Measurements from ENCODE around the gene CFLAR. TPM values are rescaled to one million over a fixed set of nuclear protein-coding genes. Genes with fewer than 3 reads are reported as not detected.

Gene CFLAR
- total and polyA plus RNA-seq, 2 of the 13 experiments (the other 11 are each of a cell fraction or from before 2014, with no cell fraction given) = 43.8 to 92.1 TPM

GRCh38 chr2:201114350-201114749 is 1.6 kb upstream of the CFLAR start (continued):
- TF ChIP-seq ZBTB46 (CRISPR knock-in tag; IDR thresholded peaks at IDR 0.05; ENCODE audit: borderline replicate concordance) = no peak
- TF ChIP-seq ZNF644 (CRISPR knock-in tag; IDR thresholded peaks at IDR 0.05; ENCODE audit: low read depth) = 0 out of 2 replicates have a peak, but pooled peaks have one; percentile 14
- no peak for TF ChIP-seq ZBTB21 (CRISPR knock-in tag; IDR thresholded peaks at IDR 0.05)
- TF ChIP-seq ZHX2 (IDR thresholded peaks at IDR 0.05; ENCODE audit: low read depth) = no peak
- TF ChIP-seq ZHX2 (CRISPR knock-in tag; IDR thresholded peaks at IDR 0.05; ENCODE audit: borderline replicate concordance) = no peak
- TF ChIP-seq STAG1 (CRISPR knock-in tag; IDR thresholded peaks at IDR 0.05) = no peak
- TF ChIP-seq KAT7 (CRISPR knock-in tag; IDR thresholded peaks at IDR 0.05; ENCODE audit: borderline replicate concordance) = no peak
- no peak for TF ChIP-seq ZNF670 (CRISPR knock-in tag; IDR thresholded peaks at IDR 0.05; ENCODE audit: borderline replicate concordance)
- TF ChIP-seq ZNF503 (CRISPR knock-in tag; IDR thresholded peaks at IDR 0.05) = 0 out of 2 replicates have a peak, but pooled peaks have one; percentile 15
- no peak for TF ChIP-seq PRDM15 (CRISPR knock-in tag; IDR thresholded peaks at IDR 0.05)
- no peak for TF ChIP-seq KDM5A (IDR thresholded peaks at IDR 0.05; ENCODE audit: borderline replicate concordance, low read length)
- no peak for TF ChIP-seq ZNF160 (CRISPR knock-in tag; IDR thresholded peaks at IDR 0.05)
- no peak for TF ChIP-seq ZHX1 (CRISPR knock-in tag; IDR thresholded peaks at IDR 0.05; ENCODE audit: low read depth)
